Right lobe of liver (tissue), 6 donors: Measurements from ENCODE around the gene RAB11FIP3. TPM values are rescaled to one million over a fixed set of nuclear protein-coding genes. Genes with fewer than 3 reads are reported as not detected.

ENCODE experiments used
- ATAC-seq, 4 donors: fragments of 200-7000 bp; cut with Tn5 transposase; one replicate each; pipeline ENCODE4 v1.9.1; 2020; ENCODE audit warnings: mild to moderate bottlenecking in 4 of 4, moderate library complexity in 4 of 4
- DNase-seq, 3 donors: peaks; one replicate each; pipeline ENCODE4 v3.0.0-alpha.2; 2020
- H3K27ac ChIP-seq, 3 donors: fragments of 200-600 bp; one replicate each; pipeline ENCODE4 v1.8.0; 2022
- H3K27me3 ChIP-seq, 2 donors: fragments of 200-600 bp; one replicate each; pipeline ENCODE4 v1.8.0; 2022
- H3K36me3 ChIP-seq, 4 donors: fragments of 200-600 bp; sonication (generic) in 1 of 4; one replicate each; pipeline versions ENCODE4 v1.5.1 to v1.8.0; 2017 to 2022; ENCODE audit warnings: control low read depth in 1 of 4
- H3K4me1 ChIP-seq, 4 donors: fragments of 200-600 bp; sonication (generic) in 1 of 4; one replicate each; pipeline versions ENCODE4 v1.5.1 to v1.8.0; 2017 to 2022; ENCODE audit warnings: control low read depth in 1 of 4
- H3K4me3 ChIP-seq, 3 donors: fragments of 200-600 bp; one replicate each; pipeline ENCODE4 v1.8.0; 2022
- H3K9me3 ChIP-seq, 4 donors: fragments of 200-600 bp; sonication (generic) in 1 of 4; one replicate each; pipeline versions ENCODE4 v1.5.1 to v1.8.0; 2017 to 2022; ENCODE audit warnings: control low read depth in 1 of 4
- CTCF ChIP-seq, 4 donors: fragments of 200-600 bp in 3 of 4; fragments of 450-650 bp in 1 of 4; IDR thresholded peaks; one replicate each; pipeline versions ENCODE4 v1.5.1 to v1.8.0; 2016 to 2022; ENCODE audit warnings: antibody characterized with exemption in 4 of 4, mild to moderate bottlenecking in 2 of 4
- POLR2A ChIP-seq: fragments of 450-650 bp; IDR thresholded peaks from one replicate; pipeline ENCODE4 v1.6.1; 2017; ENCODE audit warnings: antibody characterized with exemption, mild to moderate bottlenecking
- WGBS: methylation state at CpG from one replicate; pipeline ENCODE4 v1.1.6; 2018; ENCODE audit warnings: low coverage, low lambda C conversion rate; ENCODE audit not compliant: insufficient coverage; ENCODE audit errors: missing lambda C conversion rate; 5-methylcytosine and 5-hydroxymethylcytosine counted together
- intact Hi-C, 2 donors: fragments of 100-400 bp; cut with DNase I; formaldehyde crosslinking; loops; one replicate each; pipeline versions ENCODE4 v1.11.2 to v1.14.1; 2022
- total RNA-seq, 6 experiments: library from RNA; depleted of rRNA in 2 of 6; stranded (reverse); fragments of >200 nt in 2 of 6; fragmentation: NEBNext Ultra II Directional in 3 of 6; extraction: Animal tissue kit (Norgen Biotek cat#: 25700) in 3 of 6; gene quantifications; one replicate each; pipeline versions ENCODE4 v1.1.0 to v1.2.4, GENCODE V29; 2016 to 2023
- donor health status: DM: no; HTN: yes; CAD: no.
- donor health status: DM: no; HTN: no; CAD: no.
- donor health status: DM: no; HTN: no; CAD: no.
- donor health status: DM: no; HTN: yes; CAD: no.
- donor health status: DM: no; HTN: yes; CAD: no.

RAB11FIP3 gene
- total RNA-seq, 6 experiments from 2014 or later, result 19.5 to 38.3 (median 25.5) TPM

- Histone ChIP-seq H3K9me3 (no peaks in the 10 kb centered on the region), H3K27ac (no peak overlapping the region), H3K27me3 (no peaks in the 10 kb centered on the region), H3K4me3 (no peak overlapping the region), H3K36me3 (peaks cover 3 to 46% (median 6%) of the 10 kb centered on the region in 4 donors), H3K4me1 (no peaks in the 10 kb centered on the region)
- no peak for DNase-seq
- no peak for TF ChIP-seq CTCF (IDR thresholded peaks at IDR 0.05)
- no peak for TF ChIP-seq POLR2A
- 80% methylated on average over 2 of the region's 19 CpGs for WGBS
- ATAC-seq, result no peak
- intact Hi-C loops, result no loop called here
Observed at GRCh38 chr16:519425-519824, 94.0 kb downstream of the RAB11FIP3 start.

- WGBS, result 88% methylated on average over 4 of the region's 35 CpGs
- Histone ChIP-seq H3K27ac (no peak overlapping the region), H3K4me1 (no peaks in the 10 kb centered on the region), H3K9me3 (no peaks in the 10 kb centered on the region), H3K27me3 (no peaks in the 10 kb centered on the region), H3K36me3 (peaks cover 3 to 41% (median 6%) of the 10 kb centered on the region in 4 donors), H3K4me3 (no peak overlapping the region)
- no peak for TF ChIP-seq POLR2A
- TF ChIP-seq CTCF (IDR thresholded peaks at IDR 0.05), result no peak
- DNase-seq (no peak), ATAC-seq (no peak)
- intact Hi-C loops, result no loop called here
Observed at GRCh38 chr16:519841-520687, 94.6 kb downstream of the RAB11FIP3 start.

- WGBS, result no CpG with 5 or more reads among the region's 13 CpGs
- intact Hi-C loops, result no loop called here
- Histone ChIP-seq H3K27me3 (no peaks in the 10 kb centered on the region), H3K4me3 (no peak overlapping the region), H3K9me3 (no peaks in the 10 kb centered on the region), H3K27ac (no peak overlapping the region), H3K36me3 (peaks cover 3 to 36% (median 6%) of the 10 kb centered on the region in 4 donors), H3K4me1 (peaks cover 0 to 2% (median under 1%) of the 10 kb centered on the region in 4 donors)
- no peak for DNase-seq
- TF ChIP-seq CTCF (IDR thresholded peaks at IDR 0.05) (no peak), POLR2A (no peak)
- no peak for ATAC-seq
Observed at GRCh38 chr16:520847-521246, 95.4 kb downstream of the RAB11FIP3 start.

GRCh38 chr16:521381-522210, 96.1 kb downstream of the RAB11FIP3 start:
- Histone ChIP-seq H3K9me3 (no peaks in the 10 kb centered on the region), H3K4me3 (no peak overlapping the region), H3K4me1 (peaks cover 0 to 9% (median 4%) of the 10 kb centered on the region in 4 donors), H3K27me3 (no peaks in the 10 kb centered on the region), H3K27ac (no peak overlapping the region), H3K36me3 (peaks cover 3 to 29% (median 6%) of the 10 kb centered on the region in 4 donors)
- peak in 1 of 4 donors; percentile 2 for ATAC-seq
- no peak for TF ChIP-seq POLR2A
- TF ChIP-seq CTCF (IDR thresholded peaks at IDR 0.05), result no peak
- WGBS, result 58% methylated on average over 4 of the region's 34 CpGs
- intact Hi-C loops, result no loop called here
- no peak for DNase-seq
